ENCODE results near the gene MLYCD.

Gene MLYCD

DNA sequence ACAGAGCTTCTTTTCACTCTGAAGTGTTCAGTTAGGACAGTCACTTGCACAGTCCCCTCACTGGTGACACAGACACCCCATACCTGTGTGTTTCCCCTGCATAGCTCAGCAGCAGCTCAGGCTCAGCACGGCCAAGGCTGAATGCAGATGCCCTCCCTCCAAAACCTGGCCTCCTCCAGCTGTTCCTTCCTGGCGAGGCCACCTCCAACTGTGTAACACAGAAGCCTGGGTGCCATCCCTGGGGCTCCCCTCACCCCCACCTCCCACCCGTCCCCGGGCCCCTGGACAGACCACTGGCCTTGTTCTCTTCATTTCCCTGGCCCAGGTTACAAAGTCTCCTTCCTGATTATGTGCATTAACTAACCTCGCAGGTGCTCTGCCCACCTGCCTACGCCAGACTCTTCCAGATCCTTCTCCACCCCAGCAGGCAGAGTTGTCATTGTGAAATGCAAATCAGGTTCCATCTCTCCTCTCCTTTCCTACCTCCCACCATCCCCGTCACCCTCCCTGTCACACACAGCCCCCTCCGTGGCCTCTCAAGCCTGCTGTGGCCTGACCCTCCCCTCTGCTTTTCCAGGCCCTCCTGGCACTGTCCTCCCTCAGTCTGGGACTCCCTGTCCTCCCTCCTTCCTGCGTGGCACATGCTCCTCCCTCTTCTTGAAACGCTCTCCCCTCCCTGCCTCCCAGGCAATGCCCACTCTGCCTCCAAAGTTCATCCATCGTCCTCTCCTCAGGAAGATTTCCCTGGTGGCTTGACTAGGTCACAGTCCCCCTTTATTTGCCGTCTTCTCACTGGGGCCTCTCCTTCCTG, 26.4 kb downstream of the MLYCD start:
- CTCF ChIA-PET: interaction anchor here (0.9 to 1.5 kb wide), 6 partner anchors 12 to 139 kb away, joined by 3 to 5 read pairs (median 3); no protein-coding TSS in a partner anchor
- DNase-seq: no peak
- Mint-ChIP-seq H3K27ac (no peak overlapping the region), H3K36me3 (peaks cover 3% of the 10 kb centered on the region), H3K4me1 (peaks cover 2% of the 10 kb centered on the region), H3K4me3 (no peak overlapping the region), H3K27me3 (no peaks in the 10 kb centered on the region), H3K9me3 (no peaks in the 10 kb centered on the region)

DNA sequence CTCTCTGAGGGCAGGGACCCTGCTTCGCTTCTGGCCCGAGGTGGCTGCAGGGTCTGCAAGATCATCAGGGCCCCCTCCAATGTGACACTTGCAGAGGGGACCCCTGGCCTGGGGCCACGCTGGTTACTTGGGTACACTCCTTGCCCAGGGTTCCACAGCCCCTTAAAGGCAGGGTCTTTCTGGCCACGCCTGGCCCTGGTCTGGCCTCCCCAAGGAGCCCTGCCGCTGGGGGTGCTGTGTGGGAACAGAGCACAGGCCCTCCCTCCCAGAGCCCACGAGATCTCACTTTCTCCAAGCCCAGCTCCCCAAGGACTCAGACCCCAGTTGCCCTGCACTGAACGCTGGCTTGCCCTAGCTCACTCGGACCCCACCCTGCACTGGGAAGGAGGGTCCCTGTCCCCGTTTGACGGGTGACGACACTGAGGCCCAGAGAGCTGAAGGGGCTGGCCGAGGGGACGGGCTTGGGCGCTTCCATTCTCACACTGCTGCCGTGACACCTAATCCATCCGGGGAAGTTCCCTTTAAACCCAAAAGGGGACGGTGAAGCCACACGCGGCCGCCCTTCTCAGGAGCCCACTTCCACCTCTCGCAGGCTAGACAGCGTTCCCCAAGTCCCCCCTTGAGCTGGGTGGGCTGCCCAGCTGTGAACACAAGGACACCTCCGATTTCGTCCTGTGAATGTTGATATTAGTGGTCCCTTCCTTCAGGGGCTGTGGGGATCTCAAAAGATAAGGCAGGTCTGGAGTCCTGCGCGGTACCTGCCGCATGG, 27.2 kb downstream of the MLYCD start:
- no peak overlapping the region for H3K27ac Mint-ChIP-seq
- no peaks in the 10 kb centered on the region for H3K9me3 Mint-ChIP-seq
- H3K36me3 Mint-ChIP-seq: no peaks in the 10 kb centered on the region
- DNase-seq: no peak
- peaks cover 2% of the 10 kb centered on the region for H3K4me1 Mint-ChIP-seq
- no peaks in the 10 kb centered on the region for H3K27me3 Mint-ChIP-seq
- H3K4me3 Mint-ChIP-seq: no peak overlapping the region
- CTCF ChIA-PET: interaction anchor here (0.8 to 2.3 kb wide), 9 partner anchors 10 to 138 kb away, joined by 3 to 7 read pairs (median 3); no protein-coding TSS in a partner anchor

DNA sequence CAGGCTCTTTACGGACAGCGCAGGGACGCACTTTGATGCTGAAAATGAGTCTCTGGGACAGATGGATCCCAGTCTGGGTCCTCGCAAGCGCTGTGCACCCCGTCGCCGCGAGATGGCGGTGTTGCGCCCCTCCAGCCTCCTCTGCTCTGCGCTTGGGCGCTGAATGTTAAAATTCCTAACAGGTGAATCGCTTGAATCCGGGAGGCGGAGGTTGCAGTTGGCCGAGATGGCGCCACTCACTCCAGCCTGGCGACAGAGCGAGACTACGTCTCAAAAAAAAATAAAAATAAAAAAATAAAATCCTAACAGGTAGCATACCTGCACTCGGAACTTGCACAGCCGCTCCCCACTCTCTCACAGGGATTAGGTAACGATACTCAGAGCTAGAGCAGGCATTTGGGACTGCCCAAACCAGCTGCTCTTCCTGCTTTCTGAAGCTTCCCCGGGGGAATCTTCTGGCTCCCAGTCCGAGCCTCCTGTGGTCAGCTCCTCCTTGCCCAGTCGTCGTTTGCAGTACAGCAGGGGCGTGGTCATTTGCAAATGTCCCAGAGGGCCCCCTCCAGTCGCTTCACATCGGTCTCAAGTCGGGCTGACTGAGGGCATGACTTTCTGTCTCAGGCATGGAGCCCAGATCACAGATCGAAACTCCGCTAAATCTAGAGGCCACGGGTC, 27.9 kb downstream of the MLYCD start:
- H3K36me3 Mint-ChIP-seq: no peaks in the 10 kb centered on the region
- H3K4me1 Mint-ChIP-seq: peaks cover 2% of the 10 kb centered on the region
- no peaks in the 10 kb centered on the region for H3K27me3 Mint-ChIP-seq
- peak; percentile 73 for DNase-seq
- H3K9me3 Mint-ChIP-seq: no peaks in the 10 kb centered on the region
- no peak overlapping the region for H3K4me3 Mint-ChIP-seq
- CTCF ChIA-PET: interaction anchor here (0.6 to 2.3 kb wide), 18 partner anchors 9 to 260 kb away, joined by 3 to 8 read pairs (median 4); partner anchors contain the start of gene TAF1C
- H3K27ac Mint-ChIP-seq: no peak overlapping the region

DNA sequence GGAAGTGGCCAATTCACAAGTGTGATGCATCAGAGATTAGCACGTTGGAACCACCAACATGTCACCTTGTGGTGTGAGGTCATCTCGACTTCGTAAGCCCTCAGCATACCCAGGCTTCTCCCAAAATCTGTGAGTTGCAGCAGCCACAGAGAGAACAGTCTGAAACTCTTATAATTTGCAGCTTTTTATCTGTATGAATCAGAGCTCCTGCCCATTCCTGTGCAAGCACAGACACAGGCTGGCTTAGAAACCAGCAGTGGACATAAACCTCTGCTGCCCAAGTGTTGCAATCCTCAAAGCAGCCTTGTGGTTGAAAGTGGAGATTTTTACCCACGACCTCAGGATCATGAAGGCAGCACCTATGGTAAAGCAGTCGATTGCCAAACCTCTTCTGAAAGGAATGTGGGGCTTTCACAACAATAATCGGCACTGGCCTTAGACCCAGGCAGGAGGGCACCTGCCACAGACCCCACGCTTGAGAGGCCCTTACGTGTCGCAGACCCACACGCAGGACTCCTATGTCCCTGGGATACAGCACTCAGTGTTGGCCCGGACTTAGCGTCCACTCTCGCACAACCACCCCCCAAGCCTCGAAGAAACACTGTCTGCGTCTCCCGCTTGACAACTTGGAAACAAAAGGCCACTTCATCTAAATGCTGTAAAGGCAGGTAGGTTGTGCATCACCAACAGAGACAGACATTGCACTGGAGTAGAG, 29.6 kb downstream of the MLYCD start:
- H3K4me1 Mint-ChIP-seq: peaks cover 2% of the 10 kb centered on the region
- no peak for DNase-seq
- no peak overlapping the region for H3K4me3 Mint-ChIP-seq
- H3K36me3 Mint-ChIP-seq: no peaks in the 10 kb centered on the region
- CTCF ChIA-PET: interaction anchor here (0.9 to 2.3 kb wide), 4 partner anchors 7 to 156 kb away, joined by 4 to 8 read pairs (median 6); no protein-coding TSS in a partner anchor
- no peaks in the 10 kb centered on the region for H3K9me3 Mint-ChIP-seq
- no peaks in the 10 kb centered on the region for H3K27me3 Mint-ChIP-seq
- no peak overlapping the region for H3K27ac Mint-ChIP-seq

- no peak for DNase-seq
- H3K9me3 Mint-ChIP-seq: no peaks in the 10 kb centered on the region
- H3K4me1 Mint-ChIP-seq: peaks cover 2% of the 10 kb centered on the region
- CTCF ChIA-PET: interaction anchor here (0.9 to 1.3 kb wide), 2 partner anchors 27 to 155 kb away, joined by 3 to 4 read pairs; no protein-coding TSS in a partner anchor
- H3K27me3 Mint-ChIP-seq: no peaks in the 10 kb centered on the region
- no peak overlapping the region for H3K27ac Mint-ChIP-seq
- H3K4me3 Mint-ChIP-seq: no peak overlapping the region
- no peaks in the 10 kb centered on the region for H3K36me3 Mint-ChIP-seq
Measured at GRCh38 chr16:83929811-83930555, 31.1 kb downstream of the MLYCD start.

DNA sequence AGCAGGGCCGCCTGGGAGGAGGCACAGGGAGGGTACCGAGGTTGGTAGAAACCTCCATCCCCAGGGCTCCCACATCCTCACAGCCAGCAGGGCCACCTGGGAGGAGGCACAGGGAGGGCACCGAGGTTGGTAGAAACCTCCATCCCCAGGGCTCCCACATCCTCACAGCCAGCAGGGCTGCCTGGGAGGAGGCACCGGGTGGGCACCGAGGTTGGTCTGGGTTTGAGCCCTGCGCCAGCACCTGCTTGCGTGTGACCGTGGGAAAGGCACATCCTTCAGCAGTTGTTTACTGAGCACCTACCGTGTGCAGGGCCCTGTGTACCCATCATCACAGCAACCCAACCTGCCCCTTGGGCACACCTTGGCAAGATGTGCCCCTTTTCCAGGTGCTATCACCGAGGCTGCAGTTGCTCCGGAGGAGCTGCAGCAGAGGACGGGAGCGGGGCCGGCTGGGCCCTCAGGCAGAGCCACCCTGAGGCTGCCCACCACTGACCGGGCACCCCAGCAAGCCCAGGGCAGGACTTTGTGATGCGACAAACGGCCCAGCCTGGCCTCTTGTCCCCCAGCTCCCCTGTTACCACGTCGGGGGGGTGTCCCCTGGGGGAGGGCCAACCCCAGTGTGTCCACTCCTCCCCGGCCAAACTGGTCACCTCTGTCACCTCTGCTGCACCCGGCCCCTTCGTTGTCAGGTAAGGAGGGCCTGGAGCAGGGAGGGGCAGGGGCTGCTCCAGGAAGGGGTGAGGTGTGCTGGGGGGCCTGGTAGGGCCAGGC, 32.0 kb downstream of the MLYCD start:
- H3K9me3 Mint-ChIP-seq: no peaks in the 10 kb centered on the region
- peaks cover 2% of the 10 kb centered on the region for H3K4me1 Mint-ChIP-seq
- H3K27me3 Mint-ChIP-seq: no peaks in the 10 kb centered on the region
- no peak overlapping the region for H3K27ac Mint-ChIP-seq
- no peaks in the 10 kb centered on the region for H3K36me3 Mint-ChIP-seq
- H3K4me3 Mint-ChIP-seq: no peak overlapping the region
- no peak for DNase-seq
- CTCF ChIA-PET: interaction anchor here (1.1 kb wide), 1 partner anchor 106 kb away, joined by 4 read pairs; no protein-coding TSS in a partner anchor

- no peak overlapping the region for H3K27ac Mint-ChIP-seq
- no peak for DNase-seq
- H3K4me1 Mint-ChIP-seq: peaks cover under 1% of the 10 kb centered on the region
- H3K36me3 Mint-ChIP-seq: no peaks in the 10 kb centered on the region
- H3K27me3 Mint-ChIP-seq: no peaks in the 10 kb centered on the region
- H3K4me3 Mint-ChIP-seq: no peak overlapping the region
- CTCF ChIA-PET: interaction anchor here (1.1 kb wide), 1 partner anchor 106 kb away, joined by 4 read pairs; no protein-coding TSS in a partner anchor
- H3K9me3 Mint-ChIP-seq: no peaks in the 10 kb centered on the region
Measured at GRCh38 chr16:83931556-83931955, 32.6 kb downstream of the MLYCD start.

- Mint-ChIP-seq H3K4me1 (no peaks in the 10 kb centered on the region), H3K27ac (no peak overlapping the region), H3K36me3 (no peaks in the 10 kb centered on the region), H3K27me3 (no peaks in the 10 kb centered on the region), H3K4me3 (no peak overlapping the region), H3K9me3 (no peaks in the 10 kb centered on the region)
- CTCF ChIA-PET: interaction anchor here (0.7 kb wide), 1 partner anchor 21 kb away, joined by 3 read pairs; no protein-coding TSS in a partner anchor
- DNase-seq: no peak
Measured at GRCh38 chr16:83932304-83932703, 33.4 kb downstream of the MLYCD start.

- Mint-ChIP-seq H3K36me3 (no peaks in the 10 kb centered on the region), H3K27me3 (no peaks in the 10 kb centered on the region), H3K4me1 (no peaks in the 10 kb centered on the region), H3K4me3 (no peak overlapping the region), H3K27ac (no peak overlapping the region), H3K9me3 (no peaks in the 10 kb centered on the region)
- DNase-seq: no peak
- CTCF ChIA-PET: interaction anchor here (0.7 kb wide), 1 partner anchor 20 kb away, joined by 3 read pairs; no protein-coding TSS in a partner anchor
Measured at GRCh38 chr16:83932955-83933673, 34.2 kb downstream of the MLYCD start.

- Mint-ChIP-seq H3K36me3 (no peaks in the 10 kb centered on the region), H3K27me3 (no peaks in the 10 kb centered on the region), H3K4me3 (no peak overlapping the region), H3K4me1 (peaks cover 2% of the 10 kb centered on the region), H3K27ac (no peak overlapping the region), H3K9me3 (no peaks in the 10 kb centered on the region)
- DNase-seq: no peak
- CTCF ChIA-PET: no interaction called here
Measured at GRCh38 chr16:83933885-83934683, 35.2 kb downstream of the MLYCD start.

GRCh38 chr16:83934684-83934977, 35.7 kb downstream of the MLYCD start:
- H3K4me3 Mint-ChIP-seq: no peak overlapping the region
- CTCF ChIA-PET: no interaction called here
- peaks cover 7% of the 10 kb centered on the region for H3K4me1 Mint-ChIP-seq
- no peaks in the 10 kb centered on the region for H3K9me3 Mint-ChIP-seq
- no peak overlapping the region for H3K27ac Mint-ChIP-seq
- no peaks in the 10 kb centered on the region for H3K36me3 Mint-ChIP-seq
- DNase-seq: no peak
- H3K27me3 Mint-ChIP-seq: no peaks in the 10 kb centered on the region

Measured in activated naive CD4-positive, alpha-beta T cell treated with anti-CD3 and anti-CD28 coated beads, Interleukin-2, amount 10 ng/mL, durations not matched to agents 7 days and 5 days (primary cell).